IPS DF 6.9 (cell line): Measurements from ENCODE around the gene ITGA8.

Source experiments
- DNase-seq: peaks from one replicate; pipeline ENCODE4 v3.0.0-alpha.2; 2013; ENCODE audit warnings: low read depth, low spot score
- H3K27ac ChIP-seq: one replicate; pipeline ENCODE4 v1.5.1; 2013; ENCODE audit warnings: low read length, control low read depth
- H3K27me3 ChIP-seq: 2 replicates; pipeline ENCODE4 v1.6.1; 2013; ENCODE audit warnings: mild to moderate bottlenecking, low read length; ENCODE audit not compliant: control insufficient read depth, insufficient read depth
- H3K36me3 ChIP-seq: 2 replicates; pipeline ENCODE4 v1.6.1; 2013; ENCODE audit warnings: low read length; ENCODE audit not compliant: control insufficient read depth, insufficient read depth
- H3K4me1 ChIP-seq: 2 replicates; pipeline ENCODE4 v1.6.1; 2013; ENCODE audit warnings: low read length; ENCODE audit not compliant: control insufficient read depth, insufficient read depth
- H3K4me3 ChIP-seq: 2 replicates; pipeline ENCODE4 v1.5.1; 2013; ENCODE audit warnings: mild to moderate bottlenecking, low read length
- H3K9me3 ChIP-seq: 2 replicates; pipeline ENCODE4 v1.6.1; 2013; ENCODE audit warnings: low read length, inconsistent platforms; ENCODE audit not compliant: control insufficient read depth, insufficient read depth
- WGBS: extraction: QIAGEN DNeasy Blood & Tissue Kit; methylation state at CpG from one replicate; pipeline ENCODE4 v1.1.7; 2013; ENCODE audit warnings: mixed read lengths, missing lambda C conversion rate; ENCODE audit not compliant: insufficient read length, insufficient coverage; 5-methylcytosine and 5-hydroxymethylcytosine counted together

The ITGA8 gene

GRCh38 chr10:15624401-15625196 is 95.1 kb downstream of the ITGA8 start:
- H3K27me3 ChIP-seq = no peaks in the 10 kb centered on the region
- no peak overlapping the region for H3K4me3 ChIP-seq
- H3K9me3 ChIP-seq = no peaks in the 10 kb centered on the region
- no peaks in the 10 kb centered on the region for H3K4me1 ChIP-seq
- H3K27ac ChIP-seq = no peak overlapping the region
- H3K36me3 ChIP-seq = no peaks in the 10 kb centered on the region
- no peak for DNase-seq
- no CpG with 5 or more reads among the region's 6 CpGs for WGBS

- Histone ChIP-seq H3K4me1 (no peaks in the 10 kb centered on the region), H3K4me3 (no peak overlapping the region), H3K9me3 (no peaks in the 10 kb centered on the region), H3K36me3 (no peaks in the 10 kb centered on the region), H3K27ac (no peak overlapping the region), H3K27me3 (no peaks in the 10 kb centered on the region)
- no peak for DNase-seq
- no CpG with 5 or more reads among the region's 3 CpGs for WGBS
Observed at GRCh38 chr10:15620836-15621515, 98.7 kb downstream of the ITGA8 start.

DNA sequence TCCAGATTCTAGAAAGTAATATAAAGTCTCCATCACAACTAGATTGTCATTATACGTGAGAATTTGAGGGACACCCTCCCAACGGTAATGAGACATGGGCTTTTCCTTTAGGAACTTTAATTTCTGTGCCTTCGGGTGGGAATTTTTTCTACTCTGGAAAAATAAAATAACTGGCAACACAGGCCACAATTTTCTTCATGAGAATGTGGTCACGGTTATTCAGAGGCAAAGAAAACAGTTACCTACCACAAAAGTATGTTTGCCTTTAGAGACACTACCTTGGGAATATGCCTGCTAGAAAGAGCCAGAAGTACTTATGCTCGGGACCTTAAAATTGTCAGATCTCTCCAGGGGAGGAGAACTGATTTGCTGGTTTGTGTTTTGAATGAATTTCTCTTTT is 99.4 kb downstream of the ITGA8 start:
- Histone ChIP-seq H3K27me3 (no peaks in the 10 kb centered on the region), H3K9me3 (no peaks in the 10 kb centered on the region), H3K4me1 (no peaks in the 10 kb centered on the region), H3K27ac (no peak overlapping the region), H3K4me3 (no peak overlapping the region), H3K36me3 (no peaks in the 10 kb centered on the region)
- DNase-seq = no peak
- no CpG with 5 or more reads among the region's 5 CpGs for WGBS

DNA sequence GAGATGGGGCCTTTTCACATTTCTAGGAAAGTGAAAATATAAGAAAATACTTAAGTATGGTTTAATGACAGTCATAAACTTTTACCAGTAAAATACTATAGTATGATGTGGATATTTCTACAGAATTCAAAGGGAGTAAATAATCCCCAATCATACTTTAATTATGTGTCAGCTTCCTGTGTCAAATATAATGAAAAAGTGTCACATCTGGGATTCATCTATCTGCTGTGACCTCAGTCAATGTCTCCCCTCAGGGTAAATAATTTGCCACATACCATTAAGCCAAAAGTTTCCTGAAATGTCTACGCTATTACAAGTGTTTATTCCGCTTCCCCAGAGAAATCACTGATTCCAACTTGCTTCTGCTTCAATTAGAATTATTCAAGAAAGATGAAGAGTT is 110.5 kb downstream of the ITGA8 start:
- DNase-seq = no peak
- no peak overlapping the region for H3K4me3 ChIP-seq
- no peak overlapping the region for H3K27ac ChIP-seq
- H3K27me3 ChIP-seq = no peaks in the 10 kb centered on the region
- H3K9me3 ChIP-seq = no peaks in the 10 kb centered on the region
- H3K36me3 ChIP-seq = no peaks in the 10 kb centered on the region
- no peaks in the 10 kb centered on the region for H3K4me1 ChIP-seq
- whole genome bisulfite sequencing = no CpG with 5 or more reads among the region's 2 CpGs

GRCh38 chr10:15606377-15606776 is 113.3 kb downstream of the ITGA8 start:
- no CpG with 5 or more reads among the region's 4 CpGs for WGBS
- Histone ChIP-seq H3K27me3 (no peaks in the 10 kb centered on the region), H3K4me1 (no peaks in the 10 kb centered on the region), H3K36me3 (no peaks in the 10 kb centered on the region), H3K9me3 (no peaks in the 10 kb centered on the region), H3K4me3 (no peak overlapping the region), H3K27ac (no peak overlapping the region)
- DNase-seq = no peak

- Histone ChIP-seq H3K4me1 (no peaks in the 10 kb centered on the region), H3K27me3 (no peaks in the 10 kb centered on the region), H3K9me3 (no peaks in the 10 kb centered on the region), H3K4me3 (no peak overlapping the region), H3K27ac (no peak overlapping the region), H3K36me3 (no peaks in the 10 kb centered on the region)
- no peak for DNase-seq
- no CpG with 5 or more reads among the region's 6 CpGs for WGBS
Observed at GRCh38 chr10:15605740-15606369, 113.9 kb downstream of the ITGA8 start.

DNA sequence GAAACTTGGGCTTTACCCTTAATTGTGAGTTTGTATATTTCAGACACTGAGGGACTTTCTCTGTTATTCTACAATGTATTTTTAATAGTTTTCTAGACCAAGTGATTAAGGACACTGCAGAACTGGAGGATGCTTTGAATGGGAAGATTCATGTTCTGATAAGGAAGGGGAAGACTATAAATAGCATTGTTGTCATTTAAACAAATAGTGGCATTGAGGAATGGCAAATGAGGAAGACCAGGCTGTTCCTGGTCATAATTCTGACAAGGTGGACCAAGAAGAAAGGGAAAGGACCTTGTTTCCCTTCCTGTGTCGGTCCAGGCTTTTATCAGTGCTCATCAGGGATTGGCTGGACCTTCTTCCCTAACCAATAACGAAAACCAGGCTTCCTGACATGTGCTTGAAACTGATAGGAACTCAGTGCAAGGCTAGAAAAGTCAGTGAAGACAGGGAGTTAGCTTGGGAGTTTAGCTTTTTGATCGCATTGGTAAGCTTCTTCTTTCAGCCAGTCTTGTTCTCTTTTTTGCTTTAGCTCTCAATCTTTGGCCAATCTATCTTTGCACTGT is 116.2 kb downstream of the ITGA8 start:
- no peak overlapping the region for H3K4me3 ChIP-seq
- no peak overlapping the region for H3K27ac ChIP-seq
- no CpG with 5 or more reads among the region's 3 CpGs for WGBS
- no peaks in the 10 kb centered on the region for H3K27me3 ChIP-seq
- no peak for DNase-seq
- H3K9me3 ChIP-seq = no peaks in the 10 kb centered on the region
- no peaks in the 10 kb centered on the region for H3K36me3 ChIP-seq
- H3K4me1 ChIP-seq = no peaks in the 10 kb centered on the region

DNA sequence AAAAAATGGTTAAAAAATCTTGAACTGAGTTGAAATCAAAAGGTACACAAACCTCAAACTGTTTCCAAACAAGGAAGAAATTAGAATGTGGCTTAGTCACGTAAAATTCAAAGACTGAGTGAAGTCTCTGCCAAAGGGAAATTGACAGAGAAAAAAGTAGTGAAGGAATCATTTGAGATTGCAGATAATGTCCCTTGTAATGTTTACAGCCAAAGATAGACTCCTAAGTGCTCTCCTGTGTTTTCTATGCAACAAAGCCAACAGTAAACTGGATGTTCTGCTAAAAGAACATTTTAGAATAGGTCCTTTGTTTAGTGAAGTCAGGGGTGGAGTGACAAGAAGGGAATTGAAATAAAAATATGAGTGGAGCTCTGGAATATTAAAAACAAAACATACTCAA is 117.9 kb downstream of the ITGA8 start:
- Histone ChIP-seq H3K27me3 (no peaks in the 10 kb centered on the region), H3K27ac (no peak overlapping the region), H3K4me3 (no peak overlapping the region), H3K4me1 (no peaks in the 10 kb centered on the region), H3K36me3 (no peaks in the 10 kb centered on the region), H3K9me3 (no peaks in the 10 kb centered on the region)
- no peak for DNase-seq
- WGBS = no CpG with 5 or more reads among the region's 1 CpG

- no peaks in the 10 kb centered on the region for H3K27me3 ChIP-seq
- no peaks in the 10 kb centered on the region for H3K36me3 ChIP-seq
- H3K4me1 ChIP-seq = no peaks in the 10 kb centered on the region
- H3K27ac ChIP-seq = no peak overlapping the region
- H3K9me3 ChIP-seq = no peaks in the 10 kb centered on the region
- DNase-seq = no peak
- H3K4me3 ChIP-seq = no peak overlapping the region
Observed at GRCh38 chr10:15595260-15595659, 124.5 kb downstream of the ITGA8 start.

- no CpG with 5 or more reads among the region's 4 CpGs for WGBS
Observed at GRCh38 chr10:15591937-15592336, 127.8 kb downstream of the ITGA8 start.

More at GRCh38 chr10:15591937-15592336, 127.8 kb downstream of the ITGA8 start:
- no peak for DNase-seq
- Histone ChIP-seq H3K4me3 (no peak overlapping the region), H3K36me3 (no peaks in the 10 kb centered on the region), H3K27ac (no peak overlapping the region), H3K9me3 (no peaks in the 10 kb centered on the region), H3K4me1 (no peaks in the 10 kb centered on the region), H3K27me3 (no peaks in the 10 kb centered on the region)
